ENCODE data around the gene TDRD3.

The TDRD3 gene

DNA sequence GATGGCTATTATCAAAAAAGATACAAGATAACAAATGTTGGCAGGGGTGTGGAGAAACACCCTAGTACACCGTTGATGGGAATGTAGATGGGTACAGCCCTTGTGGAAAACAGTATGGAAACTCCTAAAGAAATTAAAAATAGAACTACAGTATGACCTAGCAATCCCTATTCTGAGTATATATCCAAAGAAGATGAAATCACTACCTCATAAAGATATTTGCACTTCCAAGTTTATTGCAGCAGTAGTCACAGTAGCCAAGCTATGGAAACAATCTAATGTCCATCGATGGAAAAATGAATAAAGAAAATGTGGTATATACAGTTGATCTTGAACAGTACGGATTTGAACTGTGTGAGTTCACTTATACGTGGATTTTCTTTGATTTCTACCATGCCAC is 28.3 kb downstream of the TDRD3 start:
- no peak overlapping the region for H3K4me3 ChIP-seq (ENCODE audit: control insufficient read depth, low read depth, low read length)
- DNase-seq (ENCODE audit: low read depth), result no peak
- TF ChIP-seq CTCF (IDR thresholded peaks at IDR 0.05; ENCODE audit: control insufficient read depth, insufficient read depth, low read depth, low read length, missing control alignments), result no peak

DNA sequence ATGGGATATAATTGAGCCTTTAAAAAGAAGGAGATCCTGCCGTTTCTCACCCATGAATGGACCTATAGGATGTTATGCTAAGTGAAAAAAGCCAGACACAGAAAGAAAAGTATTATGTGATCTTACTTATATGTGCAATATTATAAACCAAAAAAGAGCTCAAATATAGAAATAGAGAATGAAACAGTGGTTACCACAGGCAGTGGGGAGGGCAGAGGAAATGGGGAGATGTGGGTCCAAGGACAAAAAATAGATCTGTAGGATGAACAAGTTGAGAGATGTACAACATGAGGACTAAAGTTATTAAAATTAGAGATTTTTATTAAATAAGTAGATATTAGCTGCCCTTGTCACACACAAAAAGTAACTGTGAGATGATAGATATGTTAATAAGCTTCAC is 29.1 kb downstream of the TDRD3 start:
- no peak overlapping the region for H3K4me3 ChIP-seq (ENCODE audit: control insufficient read depth, low read depth, low read length)
- DNase-seq (ENCODE audit: low read depth), result no peak
- TF ChIP-seq CTCF (IDR thresholded peaks at IDR 0.05; ENCODE audit: control insufficient read depth, insufficient read depth, low read depth, low read length, missing control alignments), result no peak

DNA sequence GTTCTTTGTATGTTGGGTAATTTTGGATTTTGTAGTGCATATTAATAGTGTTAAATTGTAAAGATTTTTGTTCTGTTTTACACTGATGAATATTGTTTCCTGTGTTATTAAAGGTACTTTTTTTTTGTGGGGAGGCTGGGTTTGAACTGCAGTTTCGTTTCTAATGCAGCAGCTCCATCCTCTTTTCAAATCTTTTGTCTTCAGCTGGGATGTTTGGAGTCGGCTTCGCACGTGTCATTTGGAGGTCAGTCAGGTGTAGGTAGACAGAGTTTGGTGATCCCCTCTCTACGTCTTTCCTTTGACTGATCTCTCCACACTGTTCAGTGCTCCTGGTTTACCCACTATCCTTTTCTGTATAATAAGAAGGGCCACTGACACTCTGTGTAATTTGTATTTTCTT is 30.3 kb downstream of the TDRD3 start:
- DNase-seq (ENCODE audit: low read depth), result no peak
- TF ChIP-seq CTCF (IDR thresholded peaks at IDR 0.05; ENCODE audit: control insufficient read depth, insufficient read depth, low read depth, low read length, missing control alignments), result no peak
- no peak overlapping the region for H3K4me3 ChIP-seq (ENCODE audit: control insufficient read depth, low read depth, low read length)

- no peak overlapping the region for H3K4me3 ChIP-seq (ENCODE audit: control insufficient read depth, low read depth, low read length)
- peak; percentile 72 for TF ChIP-seq CTCF (IDR thresholded peaks at IDR 0.05; ENCODE audit: control insufficient read depth, insufficient read depth, low read depth, low read length, missing control alignments)
- peak; percentile 37 for DNase-seq (ENCODE audit: low read depth)
Observed at GRCh38 chr13:60431108-60431700, 34.2 kb downstream of the TDRD3 start.

GRCh38 chr13:60433505-60433904 is 36.5 kb downstream of the TDRD3 start:
- DNase-seq (ENCODE audit: low read depth), result no peak
- H3K4me3 ChIP-seq (ENCODE audit: control insufficient read depth, low read depth, low read length), result no peak overlapping the region
- no peak for TF ChIP-seq CTCF (IDR thresholded peaks at IDR 0.05; ENCODE audit: control insufficient read depth, insufficient read depth, low read depth, low read length, missing control alignments)

DNA sequence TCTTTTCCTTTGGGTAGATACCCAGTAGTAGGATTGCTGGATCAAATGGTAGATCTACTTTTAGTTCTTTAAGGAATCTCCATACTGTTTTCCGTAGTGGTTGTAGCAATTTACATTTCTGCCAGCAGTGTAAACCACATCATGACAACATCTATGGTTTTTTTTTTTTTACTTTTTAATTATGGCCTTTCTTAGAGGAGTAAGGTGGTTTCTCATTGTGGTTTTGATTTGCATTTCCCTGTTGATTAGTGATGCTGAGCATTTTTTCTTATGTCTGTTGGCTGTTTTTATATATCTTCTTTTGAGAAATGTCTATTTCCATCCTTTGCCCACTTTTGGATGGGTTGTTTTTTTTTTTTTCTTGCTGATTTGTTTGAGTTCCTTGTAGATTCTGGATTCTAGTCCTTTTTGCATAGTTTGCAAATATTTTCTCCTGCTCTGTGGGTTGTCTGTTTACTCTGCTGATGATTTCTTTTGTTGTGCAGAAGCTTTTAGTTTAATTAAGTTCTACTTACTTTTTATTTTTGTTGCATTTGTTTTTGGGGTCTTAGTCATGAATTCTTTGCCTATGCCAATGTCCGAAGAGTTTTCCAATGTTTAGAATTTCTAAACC is 38.8 kb downstream of the TDRD3 start:
- H3K4me3 ChIP-seq (ENCODE audit: control insufficient read depth, low read depth, low read length), result no peak overlapping the region
- no peak for DNase-seq (ENCODE audit: low read depth)
- TF ChIP-seq CTCF (IDR thresholded peaks at IDR 0.05; ENCODE audit: control insufficient read depth, insufficient read depth, low read depth, low read length, missing control alignments), result no peak

Data from AG09309 (cell line).